Measurements from ENCODE around the gene IL1RAP.
"Not testable (repeated sequence)": the region's sequence is repeated elsewhere in the genome, so short reads cannot be mapped to it uniquely, and the experiment has no call there.

The IL1RAP gene

GRCh38 chr3:190513409-190514370, at the start of gene IL1RAP:
Gene IL1RAP (plus strand): TSS chr3:190514085. CDS start chr3:190564290, 50,205 bp downstream.
- peak within 1 kb of the TSS; percentile 61 to 79 for H3K9ac ChIP-seq (ENCODE audit: low read depth in 1 of 2, low read length in 2 of 2)
- H3K9me3 ChIP-seq (ENCODE audit: control insufficient read depth in 1 of 2, low read length in 2 of 2), result no peaks in the 10 kb centered on the region
- H3K27ac ChIP-seq (ENCODE audit: low read depth, low read length), result no peak within 1 kb of the TSS
- peaks cover 0 to 14% of the 10 kb centered on the region in 2 donors for H3K4me1 ChIP-seq (ENCODE audit: control insufficient read depth in 1 of 2, insufficient read depth in 2 of 2, low read length in 2 of 2)
- H3K4me3 ChIP-seq (ENCODE audit: low read depth in 1 of 2, low read length in 2 of 2), result peak within 1 kb of the TSS; percentile 80 to 88
- H3K36me3 ChIP-seq (ENCODE audit: control insufficient read depth in 1 of 2, insufficient read depth in 2 of 2, low read length in 2 of 2), result no peaks in the 10 kb centered on the region
- peaks cover 0 to 4% of the 10 kb centered on the region in 2 donors for H3K27me3 ChIP-seq (ENCODE audit: control insufficient read depth in 1 of 2, insufficient read depth in 2 of 2, low read length in 2 of 2)

- Histone ChIP-seq H3K27ac (ENCODE audit: low read depth, low read length) (no peak overlapping the region), H3K4me1 (ENCODE audit: control insufficient read depth in 1 of 2, insufficient read depth in 2 of 2, low read length in 2 of 2) (no peaks in the 10 kb centered on the region)
Observed at GRCh38 chr3:190467922-190468321, 46.0 kb upstream of the IL1RAP start.

GRCh38 chr3:190473261-190473660, 40.6 kb upstream of the IL1RAP start:
- H3K4me3 ChIP-seq (ENCODE audit: low read depth in 1 of 2, low read length in 2 of 2); H3K9me3 ChIP-seq (ENCODE audit: control insufficient read depth in 1 of 2, low read length in 2 of 2); H3K36me3 ChIP-seq (ENCODE audit: control insufficient read depth in 1 of 2, insufficient read depth in 2 of 2, low read length in 2 of 2); H3K27ac ChIP-seq (ENCODE audit: low read depth, low read length); H3K9ac ChIP-seq (ENCODE audit: low read depth in 1 of 2, low read length in 2 of 2); H3K4me1 ChIP-seq (ENCODE audit: control insufficient read depth in 1 of 2, insufficient read depth in 2 of 2, low read length in 2 of 2); H3K27me3 ChIP-seq (ENCODE audit: control insufficient read depth in 1 of 2, insufficient read depth in 2 of 2, low read length in 2 of 2): not testable (repeated sequence)

More at GRCh38 chr3:190467922-190468321, 46.0 kb upstream of the IL1RAP start:
- Histone ChIP-seq H3K27me3 (ENCODE audit: control insufficient read depth in 1 of 2, insufficient read depth in 2 of 2, low read length in 2 of 2) (no peaks in the 10 kb centered on the region), H3K9ac (ENCODE audit: low read depth in 1 of 2, low read length in 2 of 2) (no peak overlapping the region), H3K36me3 (ENCODE audit: control insufficient read depth in 1 of 2, insufficient read depth in 2 of 2, low read length in 2 of 2) (no peaks in the 10 kb centered on the region), H3K9me3 (ENCODE audit: control insufficient read depth in 1 of 2, low read length in 2 of 2) (no peaks in the 10 kb centered on the region), H3K4me3 (ENCODE audit: low read depth in 1 of 2, low read length in 2 of 2) (no peak overlapping the region)

GRCh38 chr3:190481779-190482178, 32.1 kb upstream of the IL1RAP start:
- no peak overlapping the region for H3K4me3 ChIP-seq (ENCODE audit: low read depth in 1 of 2, low read length in 2 of 2)
- no peaks in the 10 kb centered on the region for H3K4me1 ChIP-seq (ENCODE audit: control insufficient read depth in 1 of 2, insufficient read depth in 2 of 2, low read length in 2 of 2)
- H3K27ac ChIP-seq (ENCODE audit: low read depth, low read length), result no peak overlapping the region
- H3K27me3 ChIP-seq (ENCODE audit: control insufficient read depth in 1 of 2, insufficient read depth in 2 of 2, low read length in 2 of 2), result no peaks in the 10 kb centered on the region
- H3K36me3 ChIP-seq (ENCODE audit: control insufficient read depth in 1 of 2, insufficient read depth in 2 of 2, low read length in 2 of 2), result no peaks in the 10 kb centered on the region
- no peaks in the 10 kb centered on the region for H3K9me3 ChIP-seq (ENCODE audit: control insufficient read depth in 1 of 2, low read length in 2 of 2)
- no peak overlapping the region for H3K9ac ChIP-seq (ENCODE audit: low read depth in 1 of 2, low read length in 2 of 2)

- no peaks in the 10 kb centered on the region for H3K9me3 ChIP-seq (ENCODE audit: control insufficient read depth in 1 of 2, low read length in 2 of 2)
- H3K27ac ChIP-seq (ENCODE audit: low read depth, low read length), result no peak overlapping the region
- no peaks in the 10 kb centered on the region for H3K36me3 ChIP-seq (ENCODE audit: control insufficient read depth in 1 of 2, insufficient read depth in 2 of 2, low read length in 2 of 2)
- H3K9ac ChIP-seq (ENCODE audit: low read depth in 1 of 2, low read length in 2 of 2), result no peak overlapping the region
- H3K27me3 ChIP-seq (ENCODE audit: control insufficient read depth in 1 of 2, insufficient read depth in 2 of 2, low read length in 2 of 2), result no peaks in the 10 kb centered on the region
- H3K4me3 ChIP-seq (ENCODE audit: low read depth in 1 of 2, low read length in 2 of 2), result no peak overlapping the region
- H3K4me1 ChIP-seq (ENCODE audit: control insufficient read depth in 1 of 2, insufficient read depth in 2 of 2, low read length in 2 of 2), result no peaks in the 10 kb centered on the region
Observed at GRCh38 chr3:190485830-190486532, 27.9 kb upstream of the IL1RAP start.

- H3K4me1 ChIP-seq (ENCODE audit: control insufficient read depth in 1 of 2, insufficient read depth in 2 of 2, low read length in 2 of 2), result no peaks in the 10 kb centered on the region
- H3K27me3 ChIP-seq (ENCODE audit: control insufficient read depth in 1 of 2, insufficient read depth in 2 of 2, low read length in 2 of 2), result no peaks in the 10 kb centered on the region
- no peaks in the 10 kb centered on the region for H3K36me3 ChIP-seq (ENCODE audit: control insufficient read depth in 1 of 2, insufficient read depth in 2 of 2, low read length in 2 of 2)
- H3K9me3 ChIP-seq (ENCODE audit: control insufficient read depth in 1 of 2, low read length in 2 of 2), result no peaks in the 10 kb centered on the region
- H3K9ac ChIP-seq (ENCODE audit: low read depth in 1 of 2, low read length in 2 of 2), result no peak overlapping the region
- no peak overlapping the region for H3K27ac ChIP-seq (ENCODE audit: low read depth, low read length)
- no peak overlapping the region for H3K4me3 ChIP-seq (ENCODE audit: low read depth in 1 of 2, low read length in 2 of 2)
Observed at GRCh38 chr3:190486533-190486864, 27.4 kb upstream of the IL1RAP start.

GRCh38 chr3:190486908-190487607, 26.8 kb upstream of the IL1RAP start:
- H3K9me3 ChIP-seq (ENCODE audit: control insufficient read depth in 1 of 2, low read length in 2 of 2), result no peaks in the 10 kb centered on the region
- no peaks in the 10 kb centered on the region for H3K27me3 ChIP-seq (ENCODE audit: control insufficient read depth in 1 of 2, insufficient read depth in 2 of 2, low read length in 2 of 2)
- no peak overlapping the region for H3K4me3 ChIP-seq (ENCODE audit: low read depth in 1 of 2, low read length in 2 of 2)
- H3K4me1 ChIP-seq (ENCODE audit: control insufficient read depth in 1 of 2, insufficient read depth in 2 of 2, low read length in 2 of 2), result no peaks in the 10 kb centered on the region
- no peaks in the 10 kb centered on the region for H3K36me3 ChIP-seq (ENCODE audit: control insufficient read depth in 1 of 2, insufficient read depth in 2 of 2, low read length in 2 of 2)
- H3K9ac ChIP-seq (ENCODE audit: low read depth in 1 of 2, low read length in 2 of 2), result no peak overlapping the region
- no peak overlapping the region for H3K27ac ChIP-seq (ENCODE audit: low read depth, low read length)

- no peak overlapping the region for H3K27ac ChIP-seq (ENCODE audit: low read depth, low read length)
- no peaks in the 10 kb centered on the region for H3K36me3 ChIP-seq (ENCODE audit: control insufficient read depth in 1 of 2, insufficient read depth in 2 of 2, low read length in 2 of 2)
- no peaks in the 10 kb centered on the region for H3K9me3 ChIP-seq (ENCODE audit: control insufficient read depth in 1 of 2, low read length in 2 of 2)
- H3K27me3 ChIP-seq (ENCODE audit: control insufficient read depth in 1 of 2, insufficient read depth in 2 of 2, low read length in 2 of 2), result no peaks in the 10 kb centered on the region
- no peak overlapping the region for H3K9ac ChIP-seq (ENCODE audit: low read depth in 1 of 2, low read length in 2 of 2)
- H3K4me1 ChIP-seq (ENCODE audit: control insufficient read depth in 1 of 2, insufficient read depth in 2 of 2, low read length in 2 of 2), result no peaks in the 10 kb centered on the region
- H3K4me3 ChIP-seq (ENCODE audit: low read depth in 1 of 2, low read length in 2 of 2), result no peak overlapping the region
Observed at GRCh38 chr3:190491533-190492054, 22.3 kb upstream of the IL1RAP start.

- H3K4me3 ChIP-seq (ENCODE audit: low read depth in 1 of 2, low read length in 2 of 2), result no peak overlapping the region
- H3K27ac ChIP-seq (ENCODE audit: low read depth, low read length), result no peak overlapping the region
- H3K9ac ChIP-seq (ENCODE audit: low read depth in 1 of 2, low read length in 2 of 2), result no peak overlapping the region
Observed at GRCh38 chr3:190492129-190492528, 21.8 kb upstream of the IL1RAP start.

More at GRCh38 chr3:190492129-190492528, 21.8 kb upstream of the IL1RAP start:
- no peaks in the 10 kb centered on the region for H3K4me1 ChIP-seq (ENCODE audit: control insufficient read depth in 1 of 2, insufficient read depth in 2 of 2, low read length in 2 of 2)
- no peaks in the 10 kb centered on the region for H3K9me3 ChIP-seq (ENCODE audit: control insufficient read depth in 1 of 2, low read length in 2 of 2)
- H3K27me3 ChIP-seq (ENCODE audit: control insufficient read depth in 1 of 2, insufficient read depth in 2 of 2, low read length in 2 of 2), result no peaks in the 10 kb centered on the region
- no peaks in the 10 kb centered on the region for H3K36me3 ChIP-seq (ENCODE audit: control insufficient read depth in 1 of 2, insufficient read depth in 2 of 2, low read length in 2 of 2)
